Measurements from ENCODE around the gene SCARB2.

GRCh38 chr4:76204936-76205335, 8.7 kb downstream of the SCARB2 start:
- TF ChIP-seq EZH2 (IDR thresholded peaks at IDR 0.05; ENCODE audit: insufficient read depth, poor library complexity, severe bottlenecking) (no peak), EZH2phosphoT487 (IDR thresholded peaks at IDR 0.05; ENCODE audit: insufficient read depth, low read depth) (no peak)

Measured in GM23248 (cell line).